Epidermal melanocyte (primary cell): Measurements from ENCODE around the gene C12orf57.
A peak's percentile ranks its signal among the peaks of the same experiment; 100 is the strongest.
"Not testable (repeated sequence)": the region's sequence is repeated elsewhere in the genome, so short reads cannot be mapped to it uniquely, and the experiment has no call there.

Source experiments
- DNase-seq: peaks from one replicate; pipeline ENCODE4 v3.0.0; 2011; ENCODE audit warnings: low spot score; ENCODE audit not compliant: insufficient read length

The C12orf57 gene

GRCh38 chr12:6943722-6944380, at the start of gene C12orf57, which contains the start of gene RNU7-1:
Gene C12orf57, plus strand, starts transcription at chr12:6944022. Its CDS starts 100 bp downstream, at chr12:6944122.
Gene RNU7-1, plus strand, starts transcription at chr12:6943816.
- DNase-seq: peak; percentile 64

GRCh38 chr12:6894321-6894720, 49.5 kb upstream of the C12orf57 start:
- DNase-seq: no peak

GRCh38 chr12:6896846-6897435, 46.9 kb upstream of the C12orf57 start:
- no peak for DNase-seq

GRCh38 chr12:6899427-6899826, 44.4 kb upstream of the C12orf57 start:
- no peak for DNase-seq

GRCh38 chr12:6899837-6900519, 43.8 kb upstream of the C12orf57 start:
- DNase-seq: no peak

GRCh38 chr12:6902448-6902847, 41.4 kb upstream of the C12orf57 start:
- DNase-seq: no peak

GRCh38 chr12:6903722-6904121, 40.1 kb upstream of the C12orf57 start:
- DNase-seq: no peak

- DNase-seq: peak; percentile 97
Measured at GRCh38 chr12:6904280-6905276, 39.2 kb upstream of the C12orf57 start, which contains the start of gene LRRC23. Gene LRRC23, plus strand, starts transcription at chr12:6904822. Its CDS starts 812 bp downstream, at chr12:6905634.

GRCh38 chr12:6905414-6906040, 38.3 kb upstream of the C12orf57 start:
- DNase-seq: no peak

GRCh38 chr12:6908141-6908540, 35.7 kb upstream of the C12orf57 start:
- not testable (repeated sequence) for DNase-seq

- no peak for DNase-seq
Measured at GRCh38 chr12:6909421-6910145, 34.2 kb upstream of the C12orf57 start.

- DNase-seq: no peak
Measured at GRCh38 chr12:6912164-6912935, 31.5 kb upstream of the C12orf57 start.

GRCh38 chr12:6914246-6914946, 29.4 kb upstream of the C12orf57 start, which contains the start of gene ENO2:
Gene ENO2, plus strand, starts transcription at chr12:6914580. Its CDS starts 1,253 bp downstream, at chr12:6915833.
- peak; percentile 69 for DNase-seq

- DNase-seq: no peak
Measured at GRCh38 chr12:6914947-6915788, 28.7 kb upstream of the C12orf57 start.

- no peak for DNase-seq
Measured at GRCh38 chr12:6915789-6916285, 28.0 kb upstream of the C12orf57 start.

GRCh38 chr12:6916426-6917200, 27.2 kb upstream of the C12orf57 start:
- no peak for DNase-seq
